EL (cell line): ENCODE data around the gene MCL1.
"Not testable (repeated sequence)": the region's sequence is repeated elsewhere in the genome, so short reads cannot be mapped to it uniquely, and the experiment has no call there.

Experiments
- DNase-seq: peaks from one replicate; pipeline ENCODE4 v3.0.0-alpha.2; 2016

The MCL1 gene

GRCh38 chr1:150567717-150568593 lies 11.5 kb downstream of the MCL1 start:
- DNase-seq = peak; percentile 99

- DNase-seq = no peak
Measured at GRCh38 chr1:150567341-150567716, 12.1 kb downstream of the MCL1 start.

- no peak for DNase-seq
Measured at GRCh38 chr1:150566589-150567340, 12.6 kb downstream of the MCL1 start.

GRCh38 chr1:150565240-150565991 lies 14.0 kb downstream of the MCL1 start:
- DNase-seq = not testable (repeated sequence)

- DNase-seq = peak; percentile 49
Measured at GRCh38 chr1:150564051-150564991, 15.1 kb downstream of the MCL1 start.

- peak; percentile 48 for DNase-seq
Measured at GRCh38 chr1:150563340-150564038, 15.9 kb downstream of the MCL1 start.

- DNase-seq = no peak
Measured at GRCh38 chr1:150562446-150563339, 16.7 kb downstream of the MCL1 start.

- peak; percentile 93 for DNase-seq
Measured at GRCh38 chr1:150561974-150562445, 17.4 kb downstream of the MCL1 start.

GRCh38 chr1:150561254-150561973 lies 18.0 kb downstream of the MCL1 start:
- DNase-seq = peak; percentile 99

- DNase-seq = peak; percentile 89
Measured at GRCh38 chr1:150560576-150561253, 18.7 kb downstream of the MCL1 start.

GRCh38 chr1:150560011-150560438 lies 19.4 kb downstream of the MCL1 start:
- peak; percentile 67 for DNase-seq

- no peak for DNase-seq
Measured at GRCh38 chr1:150559656-150560010, 19.8 kb downstream of the MCL1 start.

GRCh38 chr1:150558761-150559655 lies 20.4 kb downstream of the MCL1 start:
- DNase-seq = no peak

- DNase-seq = no peak
Measured at GRCh38 chr1:150558303-150558704, 21.1 kb downstream of the MCL1 start.

- DNase-seq = no peak
Measured at GRCh38 chr1:150557813-150558212, 21.6 kb downstream of the MCL1 start.

- no peak for DNase-seq
Measured at GRCh38 chr1:150557065-150557600, 22.3 kb downstream of the MCL1 start.
